GM23248 (cell line): Measurements from ENCODE around the gene MRPL36. TPM values are rescaled to one million over a fixed set of nuclear protein-coding genes. Genes with fewer than 3 reads are reported as not detected.

ENCODE experiments used
- DNase-seq: peaks from one replicate; pipeline ENCODE4 v3.0.0-alpha.2; 2015
- H2AFZ ChIP-seq: fragments of 200-600 bp; sonication (generic); 2 replicates; pipeline ENCODE4 v1.6.1; 2016; ENCODE audit warnings: antibody characterized with exemption
- H3F3A ChIP-seq: fragments of 200-600 bp; sonication (generic); 2 replicates; pipeline ENCODE4 v1.6.1; 2016; ENCODE audit warnings: mild to moderate bottlenecking, antibody characterized with exemption, mixed run types; ENCODE audit not compliant: insufficient read depth
- H3K27ac ChIP-seq: fragments of 200-600 bp; sonication (generic); 2 replicates; pipeline ENCODE4 v1.5.1; 2016; ENCODE audit warnings: mild to moderate bottlenecking
- H3K27me3 ChIP-seq: fragments of 200-600 bp; sonication (generic); replicated peaks from 2 replicates; pipeline ENCODE4 v1.6.1; 2016; ENCODE audit warnings: mild to moderate bottlenecking; ENCODE audit not compliant: insufficient read depth
- H3K36me3 ChIP-seq: fragments of 200-600 bp; sonication (generic); 2 replicates; pipeline ENCODE4 v1.6.1; 2016; ENCODE audit warnings: low read depth, mild to moderate bottlenecking
- H3K4me1 ChIP-seq: fragments of 200-600 bp; sonication (generic); 2 replicates; pipeline ENCODE4 v1.6.1; 2016; ENCODE audit warnings: mild to moderate bottlenecking; ENCODE audit not compliant: insufficient read depth
- H3K4me2 ChIP-seq: fragments of 200-600 bp; sonication (generic); one replicate; pipeline ENCODE4 v1.6.1; 2016; ENCODE audit warnings: mild to moderate bottlenecking; ENCODE audit not compliant: unreplicated experiment
- H3K4me3 ChIP-seq: fragments of 200-600 bp; sonication (generic); 2 replicates; pipeline ENCODE4 v1.5.1; 2016; ENCODE audit warnings: mild to moderate bottlenecking
- H3K79me2 ChIP-seq: fragments of 200-600 bp; sonication (generic); 2 replicates; pipeline ENCODE4 v1.6.1; 2016; ENCODE audit warnings: mild to moderate bottlenecking; ENCODE audit not compliant: insufficient read depth
- H3K9ac ChIP-seq: fragments of 200-600 bp; sonication (generic); 2 replicates; pipeline ENCODE4 v1.6.1; 2016; ENCODE audit warnings: mild to moderate bottlenecking
- H3K9me2 ChIP-seq: fragments of 200-600 bp; sonication (generic); 2 replicates; pipeline ENCODE4 v1.6.1; 2016; ENCODE audit warnings: mixed run types, mild to moderate bottlenecking, moderate library complexity; ENCODE audit not compliant: insufficient read depth
- H3K9me3 ChIP-seq: fragments of 200-600 bp; sonication (generic); one replicate; pipeline ENCODE4 v1.6.1; 2017; ENCODE audit warnings: low read depth
- H4K20me1 ChIP-seq: fragments of 200-600 bp; sonication (generic); 2 replicates; pipeline ENCODE4 v1.6.0; 2016; ENCODE audit not compliant: insufficient read depth
- EZH2 ChIP-seq: fragments of 200-600 bp; sonication (generic); IDR thresholded peaks from 2 replicates; pipeline ENCODE4 v1.6.1; 2018; ENCODE audit warnings: antibody characterized with exemption, mild to moderate bottlenecking; ENCODE audit not compliant: insufficient read depth, poor library complexity, severe bottlenecking
- EZH2phosphoT487 ChIP-seq: fragments of 200-600 bp; sonication (generic); IDR thresholded peaks from 2 replicates; pipeline ENCODE4 v1.6.1; 2018; ENCODE audit warnings: antibody characterized with exemption, moderate library complexity, mild to moderate bottlenecking, low read depth; ENCODE audit not compliant: insufficient read depth
- WGBS, 2 experiments: methylation state at CpG; one replicate each; pipeline ENCODE4 v1.1.6; 2015 to 2017; ENCODE audit warnings: low lambda C conversion rate in 2 of 2, low coverage in 1 of 2; ENCODE audit errors: missing lambda C conversion rate in 2 of 2; 5-methylcytosine and 5-hydroxymethylcytosine counted together
- in situ Hi-C: fragments of 300-500 bp; cut with MboI; formaldehyde crosslinking; loops from 2 replicates; pipeline ENCODE4 v1.15.0; 2020
- polyA plus RNA-seq: library from polyadenylated mRNA; unstranded; fragments of >200 nt; fragmentation: Nextera tagmentation; extraction: Ambion mirVana; gene quantifications from 2 replicates; pipeline ENCODE4 v1.2.1, GENCODE V29; 2016
- total RNA-seq: library from RNA; depleted of rRNA; stranded (reverse); fragments of >200 nt; shearing (Covaris generic); gene quantifications from 2 replicates; pipeline ENCODE4 v1.2.3, GENCODE V29; 2014

The MRPL36 gene
- total and polyA plus RNA-seq, 2 experiments from 2014 or later = 30.9 to 140 TPM

DNA sequence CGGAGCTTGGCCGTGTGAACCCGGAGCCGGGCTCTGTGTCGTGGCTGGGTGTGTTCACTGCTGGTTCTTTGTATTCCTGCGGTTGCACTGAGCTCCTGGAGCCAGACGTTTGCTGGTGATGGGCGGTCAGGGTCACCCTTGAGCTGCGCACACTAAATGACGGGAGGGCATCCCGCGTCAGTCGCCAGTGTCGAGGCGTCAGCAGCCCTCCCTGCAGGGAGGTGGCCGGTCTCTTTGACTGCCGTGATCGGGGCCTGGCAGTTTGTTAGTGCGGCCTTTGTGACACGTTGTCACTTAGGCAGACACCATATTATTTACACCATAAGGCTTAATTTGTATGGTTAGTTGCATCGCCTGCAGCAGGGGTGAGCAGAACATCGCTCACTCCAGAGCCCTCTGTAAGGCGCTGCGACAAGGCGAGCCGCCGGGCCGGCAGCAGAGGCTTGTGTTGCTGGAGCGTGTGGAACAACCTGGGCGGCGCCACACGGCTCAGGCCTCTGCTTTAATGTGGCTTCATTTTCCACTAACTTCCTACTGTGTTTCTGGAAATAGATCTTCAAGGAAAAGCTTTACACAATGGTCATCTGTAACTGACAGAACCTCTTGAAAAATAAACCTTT lies 9.9 kb upstream of the MRPL36 start:
- H4K20me1 ChIP-seq = no peaks in the 10 kb centered on the region
- H3K27me3 ChIP-seq = no peaks in the 10 kb centered on the region
- peaks cover 87% of the 10 kb centered on the region for H3K79me2 ChIP-seq
- H3K9ac ChIP-seq = no peak overlapping the region
- TF ChIP-seq EZH2 (no peak), EZH2phosphoT487 (no peak)
- no peak for DNase-seq
- WGBS, 2 experiments = 92 to 96% methylated on average over 24 to 32 of the region's 32 CpGs
- no peaks in the 10 kb centered on the region for H3K4me1 ChIP-seq
- H3K27ac ChIP-seq = no peak overlapping the region
- H3K36me3 ChIP-seq = peaks cover 15% of the 10 kb centered on the region
- no peaks in the 10 kb centered on the region for H3F3A ChIP-seq
- in situ Hi-C loops = no loop called here
- no peak overlapping the region for H3K4me3 ChIP-seq
- H3K9me2 ChIP-seq = no peaks in the 10 kb centered on the region
- H2AFZ ChIP-seq = no peak overlapping the region
- H3K4me2 ChIP-seq = no peak overlapping the region
- no peaks in the 10 kb centered on the region for H3K9me3 ChIP-seq

- H3K4me3 ChIP-seq = no peak overlapping the region
- no peak overlapping the region for H2AFZ ChIP-seq
- H3F3A ChIP-seq = no peaks in the 10 kb centered on the region
- H3K27me3 ChIP-seq = no peaks in the 10 kb centered on the region
- peaks cover 98% of the 10 kb centered on the region for H3K79me2 ChIP-seq
- no peaks in the 10 kb centered on the region for H3K9me2 ChIP-seq
- DNase-seq = peak; percentile 19
- no peaks in the 10 kb centered on the region for H4K20me1 ChIP-seq
- no peak overlapping the region for H3K9ac ChIP-seq
- 64 to 65% methylated on average over 3 of the region's 3 CpGs for WGBS, 2 experiments
- no peak overlapping the region for H3K27ac ChIP-seq
- H3K4me2 ChIP-seq = no peak overlapping the region
- no peak for TF ChIP-seq EZH2
- no peak for TF ChIP-seq EZH2phosphoT487
- H3K9me3 ChIP-seq = no peaks in the 10 kb centered on the region
- peaks cover 13% of the 10 kb centered on the region for H3K36me3 ChIP-seq
- in situ Hi-C loops = no loop called here
- H3K4me1 ChIP-seq = no peaks in the 10 kb centered on the region
Observed at GRCh38 chr5:1808439-1808838, 8.8 kb upstream of the MRPL36 start.

GRCh38 chr5:1807451-1808185 lies 8.0 kb upstream of the MRPL36 start:
- no peak overlapping the region for H3K9ac ChIP-seq
- 95 to 97% methylated on average over 20 of the region's 20 CpGs for WGBS, 2 experiments
- no peaks in the 10 kb centered on the region for H3K9me3 ChIP-seq
- no peaks in the 10 kb centered on the region for H3K9me2 ChIP-seq
- H3K36me3 ChIP-seq = peaks cover 13% of the 10 kb centered on the region
- TF ChIP-seq EZH2phosphoT487 (no peak), EZH2 (no peak)
- no peaks in the 10 kb centered on the region for H3K27me3 ChIP-seq
- no peaks in the 10 kb centered on the region for H3F3A ChIP-seq
- H3K27ac ChIP-seq = no peak overlapping the region
- peaks cover 98% of the 10 kb centered on the region for H3K79me2 ChIP-seq
- H3K4me1 ChIP-seq = no peaks in the 10 kb centered on the region
- H2AFZ ChIP-seq = no peak overlapping the region
- in situ Hi-C loops = no loop called here
- no peak overlapping the region for H3K4me3 ChIP-seq
- H3K4me2 ChIP-seq = no peak overlapping the region
- no peak for DNase-seq
- no peaks in the 10 kb centered on the region for H4K20me1 ChIP-seq

GRCh38 chr5:1806974-1807373 lies 7.3 kb upstream of the MRPL36 start:
- Histone ChIP-seq H3F3A (no peaks in the 10 kb centered on the region), H4K20me1 (no peaks in the 10 kb centered on the region), H3K27me3 (no peaks in the 10 kb centered on the region), H3K4me1 (0 out of 2 replicates have a peak, but pooled peaks cover 6% of the 10 kb centered on the region), H3K36me3 (peaks cover 13% of the 10 kb centered on the region), H3K4me3 (no peak overlapping the region), H2AFZ (no peak overlapping the region), H3K9me3 (no peaks in the 10 kb centered on the region), H3K79me2 (peaks cover 98% of the 10 kb centered on the region), H3K27ac (no peak overlapping the region), H3K9me2 (no peaks in the 10 kb centered on the region), H3K9ac (no peak overlapping the region), H3K4me2 (no peak overlapping the region)
- no peak for TF ChIP-seq EZH2phosphoT487
- no peak for TF ChIP-seq EZH2
- in situ Hi-C loops = no loop called here
- 87% methylated on average over 16 of the region's 16 CpGs for WGBS, 2 experiments
- no peak for DNase-seq
